Osteoblast (primary cell): Measurements from ENCODE around the gene TIMM8B. TPM values are rescaled to one million over a fixed set of nuclear protein-coding genes. Genes with fewer than 3 reads are reported as not detected.
"Not testable (repeated sequence)": the region's sequence is repeated elsewhere in the genome, so short reads cannot be mapped to it uniquely, and the experiment has no call there.

Experiments used
- DNase-seq: peaks from one replicate; pipeline ENCODE4 v3.0.0; 2011; ENCODE audit warnings: low spot score, mixed read lengths; ENCODE audit not compliant: insufficient read length; ENCODE audit errors: missing footprints
- H2AFZ ChIP-seq: 2 replicates; pipeline ENCODE4 v1.6.0; 2011; ENCODE audit warnings: mild to moderate bottlenecking, low read length
- H3K27ac ChIP-seq: 2 replicates; pipeline ENCODE4 v1.5.1; 2011; ENCODE audit warnings: mild to moderate bottlenecking, low read depth, low read length, moderate library complexity
- H3K27me3 ChIP-seq: 2 replicates; pipeline ENCODE4 v1.6.0; 2012; ENCODE audit warnings: mild to moderate bottlenecking, control low read depth, inconsistent platforms, low read length, moderate library complexity; ENCODE audit not compliant: insufficient read depth
- H3K36me3 ChIP-seq: 2 replicates; pipeline ENCODE4 v1.5.1; 2011; ENCODE audit warnings: mild to moderate bottlenecking, low read length, control low read depth, moderate library complexity; ENCODE audit not compliant: insufficient read depth
- H3K4me1 ChIP-seq: 2 replicates; pipeline ENCODE4 v1.5.1; 2011; ENCODE audit warnings: mild to moderate bottlenecking, low read length, control low read depth, moderate library complexity; ENCODE audit not compliant: insufficient read depth
- H3K4me2 ChIP-seq: 2 replicates; pipeline ENCODE4 v1.6.0; 2011; ENCODE audit warnings: mild to moderate bottlenecking, low read length; ENCODE audit not compliant: insufficient read depth
- H3K4me3 ChIP-seq: fragments of 200-600 bp; sonication (generic); 3 replicates; pipeline ENCODE4 v1.5.1; 2012; ENCODE audit warnings: mild to moderate bottlenecking, low read length, inconsistent platforms; ENCODE audit not compliant: insufficient read depth
- H3K79me2 ChIP-seq: 2 replicates; pipeline ENCODE4 v1.6.0; 2012; ENCODE audit warnings: mild to moderate bottlenecking, low read length, control low read depth, inconsistent platforms; ENCODE audit not compliant: insufficient read depth
- H3K9me3 ChIP-seq: 2 replicates; pipeline ENCODE4 v1.5.1; 2011; ENCODE audit warnings: low read depth, low read length, control low read depth
- H4K20me1 ChIP-seq: 2 replicates; pipeline ENCODE4 v1.6.0; 2012; ENCODE audit warnings: mild to moderate bottlenecking, low read length, control low read depth; ENCODE audit not compliant: insufficient read depth
- total RNA-seq: library from RNA; depleted of rRNA; stranded (reverse); fragments of >200 nt; gene quantifications from 2 replicates; pipeline ENCODE4 v1.2.3, GENCODE V29; 2012
- TF ChIP-seq, protein P1 (sequence below): IDR thresholded peaks from 2 replicates; pipeline ENCODE4 v1.5.1; 2011; ENCODE audit warnings: mild to moderate bottlenecking, low read depth, low read length, moderate library complexity; ENCODE audit errors: extremely low read depth

TIMM8B gene
- total RNA-seq, 1 donor = 39.8 TPM

DNA sequence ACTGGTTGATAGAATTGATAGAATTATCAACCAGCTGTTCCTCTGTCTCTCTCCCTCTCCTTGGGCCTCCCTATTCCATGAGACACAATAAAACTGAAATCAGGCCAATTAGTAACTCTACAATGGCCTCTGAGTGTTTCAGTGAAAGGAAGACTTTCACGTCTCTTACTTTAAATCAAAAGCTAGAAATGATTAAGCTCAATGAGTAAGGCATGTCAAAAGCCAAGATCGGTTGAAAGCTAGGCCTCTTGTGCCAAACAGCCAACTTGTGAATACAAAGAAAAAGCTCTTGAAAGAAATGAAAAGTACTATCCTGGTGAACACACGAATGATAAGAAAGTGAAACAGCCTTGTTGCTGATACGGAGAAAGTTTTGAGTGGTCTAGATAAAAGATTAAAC, 29.4 kb downstream of the TIMM8B start:
- Histone ChIP-seq H3K4me3 (no peak overlapping the region), H4K20me1 (no peaks in the 10 kb centered on the region), H3K4me2 (no peak overlapping the region), H3K27ac (peak overlapping the region; percentile 0), H3K27me3 (no peaks in the 10 kb centered on the region), H3K4me1 (no peaks in the 10 kb centered on the region), H3K9me3 (no peaks in the 10 kb centered on the region), H2AFZ (no peak overlapping the region), H3K36me3 (peaks cover 45% of the 10 kb centered on the region), H3K79me2 (no peaks in the 10 kb centered on the region)
- DNase-seq = no peak
- TF ChIP-seq, protein P1, sequence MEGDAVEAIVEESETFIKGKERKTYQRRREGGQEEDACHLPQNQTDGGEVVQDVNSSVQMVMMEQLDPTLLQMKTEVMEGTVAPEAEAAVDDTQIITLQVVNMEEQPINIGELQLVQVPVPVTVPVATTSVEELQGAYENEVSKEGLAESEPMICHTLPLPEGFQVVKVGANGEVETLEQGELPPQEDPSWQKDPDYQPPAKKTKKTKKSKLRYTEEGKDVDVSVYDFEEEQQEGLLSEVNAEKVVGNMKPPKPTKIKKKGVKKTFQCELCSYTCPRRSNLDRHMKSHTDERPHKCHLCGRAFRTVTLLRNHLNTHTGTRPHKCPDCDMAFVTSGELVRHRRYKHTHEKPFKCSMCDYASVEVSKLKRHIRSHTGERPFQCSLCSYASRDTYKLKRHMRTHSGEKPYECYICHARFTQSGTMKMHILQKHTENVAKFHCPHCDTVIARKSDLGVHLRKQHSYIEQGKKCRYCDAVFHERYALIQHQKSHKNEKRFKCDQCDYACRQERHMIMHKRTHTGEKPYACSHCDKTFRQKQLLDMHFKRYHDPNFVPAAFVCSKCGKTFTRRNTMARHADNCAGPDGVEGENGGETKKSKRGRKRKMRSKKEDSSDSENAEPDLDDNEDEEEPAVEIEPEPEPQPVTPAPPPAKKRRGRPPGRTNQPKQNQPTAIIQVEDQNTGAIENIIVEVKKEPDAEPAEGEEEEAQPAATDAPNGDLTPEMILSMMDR = no peak

DNA sequence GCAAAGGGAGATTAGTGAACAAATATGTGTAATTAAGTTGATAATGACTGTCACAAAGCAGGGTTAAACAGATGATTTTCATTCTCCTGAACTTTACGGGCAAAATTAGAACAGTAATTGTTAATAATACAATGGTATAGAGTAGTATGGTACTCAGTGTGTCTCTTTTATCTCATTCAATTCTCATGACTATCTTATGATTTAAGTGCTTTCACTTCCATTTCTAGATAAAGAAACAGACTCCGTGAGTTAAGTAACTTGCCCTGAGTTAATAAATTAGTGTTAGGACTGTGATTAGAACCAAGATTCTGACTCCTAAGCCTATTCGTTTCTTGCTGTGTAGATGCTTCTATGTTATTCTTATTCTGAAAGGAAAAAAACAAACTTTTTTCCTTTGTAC, 34.8 kb downstream of the TIMM8B start:
- Histone ChIP-seq H3K79me2 (peaks cover 13% of the 10 kb centered on the region), H4K20me1 (no peaks in the 10 kb centered on the region), H2AFZ (no peak overlapping the region), H3K27ac (no peak overlapping the region), H3K4me2 (no peak overlapping the region), H3K4me1 (peaks cover 8% of the 10 kb centered on the region), H3K9me3 (no peaks in the 10 kb centered on the region), H3K36me3 (peaks cover 32% of the 10 kb centered on the region), H3K27me3 (no peaks in the 10 kb centered on the region), H3K4me3 (no peak overlapping the region)
- peak; percentile 46 for DNase-seq
- TF ChIP-seq, protein P1 = no peak

DNA sequence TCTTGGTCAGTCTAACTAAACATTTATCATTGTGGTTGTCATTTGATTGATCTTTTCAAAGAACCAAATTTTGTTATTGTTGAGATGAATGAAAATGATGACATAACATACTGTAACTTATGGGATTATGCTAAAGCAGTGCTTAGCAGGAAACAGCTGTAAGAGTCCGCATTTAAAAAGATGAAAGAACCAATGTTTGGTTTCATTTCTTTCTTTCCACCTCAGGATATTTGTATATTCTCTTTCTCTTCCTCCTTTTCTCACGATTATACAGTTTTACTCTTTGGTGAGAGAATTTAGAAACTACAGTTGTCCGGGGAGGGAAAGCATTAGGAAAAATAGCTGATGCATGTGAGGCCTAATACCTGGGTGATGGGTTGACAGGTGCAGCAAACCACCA, 35.8 kb downstream of the TIMM8B start:
- no peaks in the 10 kb centered on the region for H4K20me1 ChIP-seq
- peaks cover 13% of the 10 kb centered on the region for H3K79me2 ChIP-seq
- peaks cover 32% of the 10 kb centered on the region for H3K36me3 ChIP-seq
- no peak for DNase-seq
- no peak overlapping the region for H2AFZ ChIP-seq
- H3K4me1 ChIP-seq = peaks cover 8% of the 10 kb centered on the region
- no peaks in the 10 kb centered on the region for H3K27me3 ChIP-seq
- no peak overlapping the region for H3K27ac ChIP-seq
- H3K4me2 ChIP-seq = no peak overlapping the region
- H3K9me3 ChIP-seq = no peaks in the 10 kb centered on the region
- no peak overlapping the region for H3K4me3 ChIP-seq
- TF ChIP-seq, protein P1 = no peak

DNA sequence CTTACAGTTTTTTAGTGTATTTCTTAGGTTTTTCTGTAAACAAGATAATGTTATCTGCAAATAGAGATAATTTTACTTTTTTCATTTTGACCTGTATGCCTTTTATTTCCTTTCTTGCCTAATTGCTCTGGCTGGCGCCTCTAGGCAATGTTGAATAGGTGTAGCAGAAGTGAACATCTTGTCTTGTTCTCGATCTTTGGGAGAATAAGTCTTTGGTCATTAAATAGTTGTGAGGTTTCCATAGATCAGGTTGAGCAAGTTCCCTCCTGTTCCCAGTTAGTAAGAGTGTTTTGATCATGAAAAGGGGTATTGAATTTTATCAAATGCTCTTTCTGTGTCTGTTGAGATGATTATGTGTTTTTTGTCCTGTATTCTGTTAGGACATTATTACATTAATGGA, 36.8 kb downstream of the TIMM8B start:
- H3K4me3 ChIP-seq = no peak overlapping the region
- H3K36me3 ChIP-seq = peaks cover 39% of the 10 kb centered on the region
- no peak overlapping the region for H3K27ac ChIP-seq
- H3K27me3 ChIP-seq = no peaks in the 10 kb centered on the region
- H3K4me1 ChIP-seq = peaks cover 8% of the 10 kb centered on the region
- DNase-seq = no peak
- H3K9me3 ChIP-seq = no peaks in the 10 kb centered on the region
- TF ChIP-seq, protein P1 = no peak
- H3K79me2 ChIP-seq = peaks cover 13% of the 10 kb centered on the region
- H4K20me1 ChIP-seq = no peaks in the 10 kb centered on the region
- no peak overlapping the region for H3K4me2 ChIP-seq
- no peak overlapping the region for H2AFZ ChIP-seq

DNA sequence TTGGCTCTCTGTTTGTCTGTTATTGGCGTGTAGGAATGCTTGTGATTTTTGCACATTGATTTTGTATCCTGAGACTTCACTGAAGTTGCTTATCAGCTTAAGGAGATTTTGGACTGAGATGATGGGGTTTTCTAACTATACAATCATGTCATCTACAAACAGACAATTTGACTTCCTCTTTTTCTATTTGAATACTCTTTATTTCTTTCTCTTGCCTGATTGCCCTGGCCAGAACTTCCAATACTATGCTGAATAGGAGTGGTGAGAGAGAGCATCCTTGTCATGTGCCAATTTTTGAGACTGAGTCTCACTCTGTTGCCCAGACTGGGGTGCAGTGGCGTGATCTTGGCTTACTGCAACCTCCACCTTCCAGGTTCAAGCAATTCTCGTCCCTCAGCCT, 38.3 kb downstream of the TIMM8B start:
- H3K27ac ChIP-seq, H3K9me3 ChIP-seq, H3K4me3 ChIP-seq, H3K27me3 ChIP-seq, H4K20me1 ChIP-seq, H2AFZ ChIP-seq, H3K4me1 ChIP-seq, DNase-seq: not testable (repeated sequence)
- Histone ChIP-seq H3K36me3 (peaks cover 40% of the 10 kb centered on the region), H3K79me2 (peaks cover 14% of the 10 kb centered on the region), H3K4me2 (peak overlapping the region; percentile 51)

DNA sequence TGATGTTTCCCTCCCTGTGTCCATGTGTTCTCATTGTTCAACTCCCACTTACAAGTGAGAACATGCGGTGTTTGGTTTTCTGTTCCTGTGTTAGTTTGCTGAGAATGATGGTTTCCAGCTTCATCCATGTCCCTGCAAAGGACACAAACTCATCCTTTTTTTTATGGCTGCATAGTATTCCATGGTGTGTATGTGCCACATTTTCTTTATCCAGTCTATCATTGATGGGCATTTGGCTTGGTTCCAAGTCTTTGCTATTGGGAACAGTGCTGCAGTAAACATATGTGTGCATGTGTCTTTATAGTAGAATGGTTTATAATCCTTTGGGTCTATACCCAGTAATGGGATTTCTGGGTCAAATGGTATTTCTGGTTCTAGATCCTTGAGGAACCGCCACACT, 39.9 kb downstream of the TIMM8B start:
- Histone ChIP-seq H3K36me3 (peaks cover 29% of the 10 kb centered on the region), H3K79me2 (peaks cover 17% of the 10 kb centered on the region), H3K4me1 (peaks cover 22% of the 10 kb centered on the region)
- H3K9me3 ChIP-seq, H3K27ac ChIP-seq, H3K4me3 ChIP-seq, H4K20me1 ChIP-seq, H3K27me3 ChIP-seq, H3K4me2 ChIP-seq, DNase-seq, H2AFZ ChIP-seq: not testable (repeated sequence)
